SU-DHL-6 (cell line): ENCODE data around the gene APOBEC3B.
A peak's percentile ranks its signal among the peaks of the same experiment; 100 is the strongest.

Source experiments
- CTCF ChIP-seq: fragments of 200-600 bp; sonication (generic); IDR thresholded peaks from one replicate; pipeline ENCODE4 v1.5.1; 2017; ENCODE audit warnings: antibody characterized with exemption, mild to moderate bottlenecking, low read length, moderate library complexity; ENCODE audit not compliant: insufficient read depth, poor library complexity, severe bottlenecking
- EZH2phosphoT487 ChIP-seq: fragments of 200-600 bp; sonication (generic), shearing (Covaris generic); conservative IDR thresholded peaks from 2 replicates; pipeline ENCODE4 v1.6.1; 2018; ENCODE audit warnings: mild to moderate bottlenecking, antibody characterized with exemption, low read length, moderate library complexity, mixed read lengths

- TF ChIP-seq CTCF = peak; percentile 15
- TF ChIP-seq EZH2phosphoT487 = no peak
Observed at GRCh38 chr22:39013942-39014722, 32.0 kb downstream of the APOBEC3B start, which contains the start of gene APOBEC3C.
